ENCODE measurements around the gene PSMF1. TPM values are rescaled to one million over a fixed set of nuclear protein-coding genes. Genes with fewer than 3 reads are reported as not detected.

The PSMF1 gene
- total RNA-seq, 1 donor from 2014 or later: 86.0 TPM

DNA sequence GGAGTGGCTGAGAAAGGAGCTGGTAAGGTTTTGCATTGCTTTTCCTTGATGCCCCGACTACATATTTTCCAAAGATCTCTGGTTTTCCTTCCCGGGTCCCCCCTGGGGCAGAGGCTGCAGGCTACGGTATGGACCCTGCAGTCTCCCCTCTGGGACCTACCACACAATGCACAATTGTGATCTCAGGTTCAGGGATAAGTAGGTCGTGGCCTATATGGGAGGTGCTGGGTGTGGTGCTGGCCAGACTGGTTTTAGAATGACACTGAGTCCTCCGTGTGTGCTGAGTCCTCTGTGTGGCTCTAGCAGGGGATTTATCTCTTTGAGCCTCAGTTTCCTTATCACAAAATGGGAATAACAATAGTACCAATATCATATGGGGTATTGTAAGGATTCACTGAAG, 85.2 kb downstream of the PSMF1 start:
- DNase-seq (ENCODE audit: low spot score in 2 of 2, unreplicated experiment in 2 of 2): no peak
- Mint-ChIP-seq H3K27me3 (ENCODE audit: low read depth) (peaks cover 35% of the 10 kb centered on the region), H3K27ac (no peak overlapping the region), H3K4me1 (no peaks in the 10 kb centered on the region), H3K4me3 (no peak overlapping the region), H3K9me3 (no peaks in the 10 kb centered on the region), H3K36me3 (no peaks in the 10 kb centered on the region)
- TF ChIP-seq, protein P1, sequence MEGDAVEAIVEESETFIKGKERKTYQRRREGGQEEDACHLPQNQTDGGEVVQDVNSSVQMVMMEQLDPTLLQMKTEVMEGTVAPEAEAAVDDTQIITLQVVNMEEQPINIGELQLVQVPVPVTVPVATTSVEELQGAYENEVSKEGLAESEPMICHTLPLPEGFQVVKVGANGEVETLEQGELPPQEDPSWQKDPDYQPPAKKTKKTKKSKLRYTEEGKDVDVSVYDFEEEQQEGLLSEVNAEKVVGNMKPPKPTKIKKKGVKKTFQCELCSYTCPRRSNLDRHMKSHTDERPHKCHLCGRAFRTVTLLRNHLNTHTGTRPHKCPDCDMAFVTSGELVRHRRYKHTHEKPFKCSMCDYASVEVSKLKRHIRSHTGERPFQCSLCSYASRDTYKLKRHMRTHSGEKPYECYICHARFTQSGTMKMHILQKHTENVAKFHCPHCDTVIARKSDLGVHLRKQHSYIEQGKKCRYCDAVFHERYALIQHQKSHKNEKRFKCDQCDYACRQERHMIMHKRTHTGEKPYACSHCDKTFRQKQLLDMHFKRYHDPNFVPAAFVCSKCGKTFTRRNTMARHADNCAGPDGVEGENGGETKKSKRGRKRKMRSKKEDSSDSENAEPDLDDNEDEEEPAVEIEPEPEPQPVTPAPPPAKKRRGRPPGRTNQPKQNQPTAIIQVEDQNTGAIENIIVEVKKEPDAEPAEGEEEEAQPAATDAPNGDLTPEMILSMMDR (IDR thresholded peaks at IDR 0.05; ENCODE audit: unreplicated experiment): no peak

DNA sequence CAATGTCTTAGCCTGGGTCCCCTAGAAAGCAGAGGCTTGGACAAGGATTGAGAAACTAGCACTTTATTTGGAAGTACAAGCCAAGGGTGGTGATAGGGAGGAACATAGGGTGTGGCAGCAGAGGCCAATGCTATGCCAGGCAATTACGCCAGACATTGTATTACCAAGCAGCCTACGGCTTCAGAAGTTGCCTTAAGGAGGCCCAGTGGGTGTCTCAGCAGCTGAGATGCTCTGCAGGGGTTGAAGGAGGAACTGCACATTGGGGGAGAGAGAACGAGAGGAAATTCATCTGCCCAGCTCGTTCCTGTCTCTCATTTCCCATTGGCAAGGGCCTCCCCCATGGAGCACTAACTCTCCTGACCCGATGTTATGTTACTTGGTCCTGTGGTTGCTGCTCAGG, 85.7 kb downstream of the PSMF1 start:
- DNase-seq (ENCODE audit: low spot score in 2 of 2, unreplicated experiment in 2 of 2): no peak
- Mint-ChIP-seq H3K4me3 (no peak overlapping the region), H3K36me3 (no peaks in the 10 kb centered on the region), H3K4me1 (no peaks in the 10 kb centered on the region), H3K9me3 (no peaks in the 10 kb centered on the region), H3K27me3 (ENCODE audit: low read depth) (peaks cover 35% of the 10 kb centered on the region), H3K27ac (no peak overlapping the region)
- TF ChIP-seq, protein P1 (IDR thresholded peaks at IDR 0.05; ENCODE audit: unreplicated experiment): no peak

DNA sequence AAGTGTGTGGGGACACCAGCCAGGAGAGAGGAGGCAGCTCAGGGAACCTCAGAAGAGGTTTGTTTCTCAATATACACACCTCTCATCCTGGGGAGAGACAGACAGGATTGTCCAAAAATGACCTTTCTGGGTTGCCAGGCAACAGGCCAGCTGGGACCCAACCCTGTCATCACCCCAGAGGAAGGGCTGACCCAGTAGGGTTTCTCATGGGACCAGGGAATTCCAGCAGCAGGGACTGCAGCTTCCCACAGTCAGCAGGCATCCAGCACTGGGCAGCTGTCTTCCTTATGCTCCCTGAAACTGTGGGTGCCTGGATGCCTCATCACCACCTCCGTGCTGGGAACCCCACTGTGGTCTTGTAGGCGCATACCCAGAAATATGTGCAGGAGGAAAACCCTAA, 86.2 kb downstream of the PSMF1 start:
- H3K4me3 Mint-ChIP-seq: no peak overlapping the region
- TF ChIP-seq, protein P1 (IDR thresholded peaks at IDR 0.05; ENCODE audit: unreplicated experiment): no peak
- no peak for DNase-seq (ENCODE audit: low spot score in 2 of 2, unreplicated experiment in 2 of 2)
- no peaks in the 10 kb centered on the region for H3K36me3 Mint-ChIP-seq
- peaks cover 36% of the 10 kb centered on the region for H3K27me3 Mint-ChIP-seq (ENCODE audit: low read depth)
- no peaks in the 10 kb centered on the region for H3K9me3 Mint-ChIP-seq
- H3K27ac Mint-ChIP-seq: no peak overlapping the region
- H3K4me1 Mint-ChIP-seq: no peaks in the 10 kb centered on the region

DNA sequence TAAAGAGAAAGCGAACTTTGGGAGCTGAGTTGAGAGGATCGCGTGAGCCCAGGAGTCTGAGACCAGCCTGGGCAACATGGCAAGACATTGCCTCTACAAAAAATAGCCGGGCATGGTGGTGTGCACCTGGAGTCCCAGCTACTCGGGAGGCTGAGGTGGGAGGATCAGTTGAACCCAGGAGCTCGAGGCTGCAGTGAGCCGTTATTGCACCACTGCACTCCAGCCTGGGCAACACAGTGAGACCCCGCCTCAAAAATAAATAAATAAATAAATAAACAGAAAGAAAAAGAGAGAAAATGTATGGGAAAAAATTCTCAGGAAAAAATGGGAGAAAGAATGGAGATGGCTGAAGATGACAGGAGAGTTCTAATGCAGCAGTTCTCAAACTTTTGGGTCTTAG, 87.4 kb downstream of the PSMF1 start:
- DNase-seq (ENCODE audit: low spot score in 2 of 2, unreplicated experiment in 2 of 2): no peak
- Mint-ChIP-seq H3K27ac (no peak overlapping the region), H3K27me3 (ENCODE audit: low read depth) (peaks cover 43% of the 10 kb centered on the region), H3K36me3 (no peaks in the 10 kb centered on the region), H3K4me3 (no peak overlapping the region), H3K9me3 (no peaks in the 10 kb centered on the region), H3K4me1 (no peaks in the 10 kb centered on the region)
- TF ChIP-seq, protein P1 (IDR thresholded peaks at IDR 0.05; ENCODE audit: unreplicated experiment): no peak

DNA sequence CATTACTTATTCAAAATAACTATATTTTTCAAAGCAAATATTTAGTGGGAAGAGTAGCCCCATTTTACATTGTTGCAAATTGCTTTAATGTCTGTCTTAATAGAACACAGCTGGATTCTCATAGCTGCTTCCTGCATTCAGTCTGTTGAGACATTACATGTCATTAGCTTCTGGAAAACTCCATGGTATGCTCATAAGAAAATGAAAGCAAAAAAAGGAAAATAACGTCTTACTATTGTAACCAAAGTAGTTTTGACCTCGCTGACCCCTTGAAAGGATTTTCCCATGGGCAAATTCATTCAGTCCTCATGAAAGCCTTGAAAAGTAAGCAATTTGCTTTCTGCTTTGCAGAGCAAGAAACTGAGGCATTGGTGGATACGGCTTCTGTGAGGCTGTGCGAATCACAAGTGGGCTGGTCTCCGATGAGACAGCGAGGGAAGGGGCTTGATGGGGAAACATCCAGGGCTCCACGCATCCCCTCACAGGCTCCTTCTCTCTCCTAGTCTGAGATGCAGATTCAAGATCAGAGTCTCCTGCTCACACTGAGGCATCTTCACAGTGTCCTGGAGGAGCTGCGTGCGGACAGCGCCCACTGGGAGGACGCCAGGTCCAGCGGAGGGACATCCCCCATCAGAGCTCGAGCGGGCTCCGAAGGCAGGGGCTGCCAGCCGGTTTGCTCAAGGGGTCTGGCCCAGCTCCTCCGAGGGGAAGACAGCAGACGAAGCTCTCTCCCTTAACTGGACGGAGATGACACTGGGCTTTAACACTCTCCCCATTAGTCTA, 88.2 kb downstream of the PSMF1 start:
- no peaks in the 10 kb centered on the region for H3K9me3 Mint-ChIP-seq
- no peaks in the 10 kb centered on the region for H3K4me1 Mint-ChIP-seq
- TF ChIP-seq, protein P1 (IDR thresholded peaks at IDR 0.05; ENCODE audit: unreplicated experiment): no peak
- H3K4me3 Mint-ChIP-seq: no peak overlapping the region
- peaks cover 45% of the 10 kb centered on the region for H3K27me3 Mint-ChIP-seq (ENCODE audit: low read depth)
- no peak overlapping the region for H3K27ac Mint-ChIP-seq
- no peaks in the 10 kb centered on the region for H3K36me3 Mint-ChIP-seq
- no peak for DNase-seq (ENCODE audit: low spot score in 2 of 2, unreplicated experiment in 2 of 2)
